GM23338 (cell line): ENCODE results near the gene DOCK4. TPM values are rescaled to one million over a fixed set of nuclear protein-coding genes. Genes with fewer than 3 reads are reported as not detected.

Experiments
- ATAC-seq: fragments of 200-7000 bp; cut with Tn5 transposase; 3 replicates; pipeline ENCODE4 v1.9.1; 2020
- DNase-seq: peaks from one replicate; pipeline ENCODE4 v3.0.0-alpha.2; 2015; ENCODE audit warnings: low spot score
- H2AFZ ChIP-seq: fragments of 200-600 bp; sonication (generic); 2 replicates; pipeline ENCODE4 v1.8.0; 2016; ENCODE audit warnings: antibody characterized with exemption, mild to moderate bottlenecking, moderate library complexity
- H3F3A ChIP-seq: fragments of 200-600 bp; sonication (generic); replicated peaks from 2 replicates; pipeline ENCODE4 v1.8.0; 2017; ENCODE audit warnings: antibody characterized with exemption, mixed run types, low read depth
- H3K27ac ChIP-seq: fragments of 200-600 bp; sonication (generic); 2 replicates; pipeline ENCODE4 v1.6.1; 2016; ENCODE audit warnings: low read depth
- H3K27me3 ChIP-seq: fragments of 200-600 bp; sonication (generic); 2 replicates; pipeline ENCODE4 v1.8.0; 2016; ENCODE audit warnings: mild to moderate bottlenecking, mixed run types, moderate library complexity; ENCODE audit not compliant: insufficient read depth
- H3K36me3 ChIP-seq: fragments of 200-600 bp; sonication (generic); 2 replicates; pipeline ENCODE4 v1.8.0; 2016; ENCODE audit warnings: mild to moderate bottlenecking; ENCODE audit not compliant: insufficient read depth
- H3K4me1 ChIP-seq: fragments of 200-600 bp; sonication (generic); 2 replicates; pipeline ENCODE4 v1.8.0; 2016; ENCODE audit warnings: mild to moderate bottlenecking, moderate library complexity; ENCODE audit not compliant: insufficient read depth
- H3K4me2 ChIP-seq: fragments of 200-600 bp; sonication (generic); 2 replicates; pipeline ENCODE4 v1.7.1; 2017; ENCODE audit warnings: mixed run types
- H3K4me3 ChIP-seq: fragments of 200-600 bp; sonication (generic); 2 replicates; pipeline ENCODE4 v1.6.1; 2016; ENCODE audit warnings: mixed run types
- H3K79me2 ChIP-seq: fragments of 200-600 bp; sonication (generic); replicated peaks from 2 replicates; pipeline ENCODE4 v1.8.0; 2017; ENCODE audit warnings: mild to moderate bottlenecking; ENCODE audit not compliant: insufficient read depth
- H3K9me2 ChIP-seq: fragments of 200-600 bp; sonication (generic); 2 replicates; pipeline ENCODE4 v1.8.0; 2017; ENCODE audit not compliant: insufficient read depth
- H4K20me1 ChIP-seq: fragments of 200-600 bp; sonication (generic); replicated peaks from 2 replicates; pipeline ENCODE4 v1.8.0; 2017; ENCODE audit warnings: mild to moderate bottlenecking; ENCODE audit not compliant: insufficient read depth
- H3K27ac Mint-ChIP-seq: 2 replicates; pipeline ENCODE4 v1.8.0; 2020; ENCODE audit warnings: inconsistent platforms, mild to moderate bottlenecking, moderate library complexity, mixed read lengths
- H3K27me3 Mint-ChIP-seq: 3 replicates; pipeline ENCODE4 v1.8.0; 2022; ENCODE audit warnings: low read depth, mild to moderate bottlenecking, moderate library complexity, mixed read lengths, inconsistent platforms; ENCODE audit not compliant: insufficient read depth, poor library complexity
- H3K36me3 Mint-ChIP-seq: 3 replicates; pipeline ENCODE4 v1.8.0; 2021; ENCODE audit warnings: low read depth, mild to moderate bottlenecking, inconsistent platforms, moderate library complexity, mixed read lengths
- H3K4me1 Mint-ChIP-seq: 3 replicates; pipeline ENCODE4 v1.8.0; 2020; ENCODE audit warnings: mild to moderate bottlenecking, inconsistent platforms, mixed read lengths
- H3K4me3 Mint-ChIP-seq: 3 replicates; pipeline ENCODE4 v1.8.0; 2021; ENCODE audit warnings: moderate library complexity, mild to moderate bottlenecking, inconsistent platforms, mixed read lengths
- H3K9me3 Mint-ChIP-seq: 3 replicates; pipeline ENCODE4 v1.8.0; 2020; ENCODE audit warnings: moderate library complexity, mild to moderate bottlenecking, inconsistent platforms, mixed read lengths
- CTCF ChIP-seq, 2 experiments: fragments of 200-600 bp in 1 of 2; sonication (generic) in 1 of 2; conservative IDR thresholded peaks; 2 replicates each; pipeline versions ENCODE4 v1.5.1 to v1.6.1; 2016 to 2017; ENCODE audit warnings: antibody characterized with exemption in 2 of 2, low read depth in 2 of 2, mild to moderate bottlenecking in 2 of 2, moderate library complexity in 1 of 2
- ETS1 ChIP-seq: IDR thresholded peaks from 2 replicates; pipeline ENCODE4 v1.6.1; 2016; ENCODE audit warnings: antibody characterized with exemption
- POLR2AphosphoS5 ChIP-seq: IDR thresholded peaks from 2 replicates; pipeline ENCODE4 v1.6.1; 2016; ENCODE audit warnings: antibody characterized with exemption, low read depth
- STAT1 ChIP-seq: IDR thresholded peaks from one replicate; pipeline ENCODE4 v1.6.1; 2016; ENCODE audit warnings: antibody characterized with exemption; ENCODE audit not compliant: unreplicated experiment
- ZNF331 ChIP-seq: fragments of 250-450 bp; sonication (Bioruptor Pico); IDR thresholded peaks from 2 replicates; pipeline ENCODE4 v1.5.0; 2020; ENCODE audit warnings: low read depth, mild to moderate bottlenecking, moderate library complexity
- ZNF462 ChIP-seq: fragments of 250-450 bp; sonication (Bioruptor Pico); IDR thresholded peaks from 2 replicates; pipeline ENCODE4 v1.5.0; 2020; ENCODE audit warnings: mild to moderate bottlenecking, moderate library complexity
- polyA plus RNA-seq: library from polyadenylated mRNA; unstranded; fragments of >200 nt; fragmentation: Nextera tagmentation; extraction: Ambion mirVana; gene quantifications from 2 replicates; pipeline ENCODE4 v1.2.1, GENCODE V29; 2016
- total RNA-seq: library from RNA; depleted of rRNA; stranded (reverse); fragments of >200 nt; shearing (Covaris generic); gene quantifications from 2 replicates; pipeline ENCODE4 v1.2.3, GENCODE V29; 2014

The DOCK4 gene
- total and polyA plus RNA-seq, 2 experiments from 2014 or later: 6.3 to 33.8 TPM

- Histone ChIP-seq H3K9me2 (no peaks in the 10 kb centered on the region), H3K4me2 (no peak overlapping the region), H3K36me3 (no peaks in the 10 kb centered on the region), H3K79me2 (no peaks in the 10 kb centered on the region), H3F3A (0 out of 2 replicates have a peak, but pooled peaks cover 3% of the 10 kb centered on the region), H4K20me1 (no peaks in the 10 kb centered on the region), H3K4me3 (no peak overlapping the region), H3K27ac (no peak overlapping the region), H3K27me3 (no peaks in the 10 kb centered on the region), H2AFZ (no peak overlapping the region), H3K4me1 (peaks cover 10% of the 10 kb centered on the region)
- Mint-ChIP-seq H3K36me3 (peaks cover 30% of the 10 kb centered on the region), H3K4me1 (peaks cover 22% of the 10 kb centered on the region), H3K27me3 (peaks cover 14% of the 10 kb centered on the region), H3K4me3 (no peak overlapping the region), H3K27ac (no peak overlapping the region), H3K9me3 (no peaks in the 10 kb centered on the region; the same call in 1 of the 3 replicates)
- DNase-seq (no peak), ATAC-seq (no peak)
- TF ChIP-seq ZNF331 (CRISPR knock-in tag): no peak
- no peak for TF ChIP-seq ETS1
- TF ChIP-seq POLR2AphosphoS5: no peak
- TF ChIP-seq ZNF462 (CRISPR knock-in tag): no peak
- no peak for TF ChIP-seq STAT1
- TF ChIP-seq CTCF (conservative IDR thresholded peaks at IDR 0.05; ENCODE audit: low read depth in 2 of 2): no peak
Measured at GRCh38 chr7:111858331-111858730, 347.9 kb downstream of the DOCK4 start.
